Glomerular endothelial cell (primary cell): ENCODE results near the gene MSANTD1. TPM values are rescaled to one million over a fixed set of nuclear protein-coding genes. Genes with fewer than 3 reads are reported as not detected.
"Not testable (repeated sequence)": the region's sequence is repeated elsewhere in the genome, so short reads cannot be mapped to it uniquely, and the experiment has no call there.

Experiments
- DNase-seq: peaks from one replicate; pipeline ENCODE4 v3.0.0-alpha.2; 2011; ENCODE audit warnings: low read depth, low spot score; ENCODE audit errors: extremely low read depth
- total RNA-seq: library from RNA; depleted of rRNA; stranded (reverse); fragments of >200 nt; gene quantifications from 2 replicates; pipeline ENCODE4 v1.2.3, GENCODE V29; 2015

The MSANTD1 gene
- total RNA-seq, 1 donor from 2014 or later: 0.64 TPM

GRCh38 chr4:3299976-3300671 is 51.2 kb downstream of the MSANTD1 start:
- DNase-seq: no peak

- DNase-seq: not testable (repeated sequence)
Measured at GRCh38 chr4:3300882-3301281, 51.9 kb downstream of the MSANTD1 start.

- DNase-seq: no peak
Measured at GRCh38 chr4:3301450-3302172, 52.7 kb downstream of the MSANTD1 start.

GRCh38 chr4:3302173-3302785 is 53.3 kb downstream of the MSANTD1 start:
- DNase-seq: no peak

- no peak for DNase-seq
Measured at GRCh38 chr4:3302786-3303564, 54.0 kb downstream of the MSANTD1 start.

- no peak for DNase-seq
Measured at GRCh38 chr4:3303565-3303824, 54.5 kb downstream of the MSANTD1 start.

GRCh38 chr4:3303923-3304710 is 55.2 kb downstream of the MSANTD1 start:
- no peak for DNase-seq

GRCh38 chr4:3304831-3305609 is 56.1 kb downstream of the MSANTD1 start:
- no peak for DNase-seq

GRCh38 chr4:3305610-3306371 is 56.8 kb downstream of the MSANTD1 start:
- DNase-seq: no peak

Other genes starting within 250 kb of the MSANTD1 start
- gene HTT-AS, start 174.6 kb upstream of the MSANTD1 start, total RNA-seq: not detected in 2 replicates
- gene HTT, start 174.5 kb upstream of the MSANTD1 start, total RNA-seq: 86.8 and 124 TPM in 2 replicates
- 67.0 and 92.8 TPM in 2 replicates for gene RGS12, start 43.9 kb downstream of the MSANTD1 start, total RNA-seq
- gene HGFAC, start 192.8 kb downstream of the MSANTD1 start, total RNA-seq: 0.64 TPM in 1 of 2 replicates, not detected in the other
- not detected in 2 replicates for gene DOK7, start 214.1 kb downstream of the MSANTD1 start, total RNA-seq